ENCODE results near the gene RNF168. TPM values are rescaled to one million over a fixed set of nuclear protein-coding genes. Genes with fewer than 3 reads are reported as not detected.
"Not testable (repeated sequence)": the region's sequence is repeated elsewhere in the genome, so short reads cannot be mapped to it uniquely, and the experiment has no call there.

RNF168 gene
- polyA plus RNA-seq, 3 donors = 14.9 to 18.0 (median 16.4) TPM

GRCh38 chr3:196486263-196486662 is 17.3 kb downstream of the RNF168 start:
- DNase-seq = no peak

GRCh38 chr3:196477678-196478077 is 25.9 kb downstream of the RNF168 start:
- DNase-seq = no peak

GRCh38 chr3:196472286-196472685 is 31.3 kb downstream of the RNF168 start:
- no peak for DNase-seq

- DNase-seq = no peak
Measured at GRCh38 chr3:196471551-196471950, 32.0 kb downstream of the RNF168 start.

GRCh38 chr3:196470182-196470581 is 33.4 kb downstream of the RNF168 start:
- not testable (repeated sequence) for DNase-seq

- DNase-seq = no peak
Measured at GRCh38 chr3:196463804-196464203, 39.8 kb downstream of the RNF168 start.

GRCh38 chr3:196463478-196463756 is 40.2 kb downstream of the RNF168 start:
- DNase-seq = no peak

GRCh38 chr3:196462680-196463477 is 40.7 kb downstream of the RNF168 start:
- not testable (repeated sequence) for DNase-seq

- no peak for DNase-seq
Measured at GRCh38 chr3:196458063-196458462, 45.5 kb downstream of the RNF168 start.

GRCh38 chr3:196457470-196457869 is 46.1 kb downstream of the RNF168 start:
- not testable (repeated sequence) for DNase-seq

GRCh38 chr3:196454935-196455334 is 48.6 kb downstream of the RNF168 start:
- no peak for DNase-seq

- DNase-seq = not testable (repeated sequence)
Measured at GRCh38 chr3:196445391-196445790, 58.2 kb downstream of the RNF168 start.

GRCh38 chr3:196444500-196444894 is 59.1 kb downstream of the RNF168 start:
- DNase-seq = no peak

- no peak for DNase-seq
Measured at GRCh38 chr3:196440696-196441095, 62.9 kb downstream of the RNF168 start.

GRCh38 chr3:196440041-196440537 is 63.5 kb downstream of the RNF168 start:
- no peak for DNase-seq

- DNase-seq = peak; percentile 95
Measured at GRCh38 chr3:196432137-196432879, 71.3 kb downstream of the RNF168 start, which contains the start of gene UBXN7. Gene UBXN7, minus strand, starts transcription at chr3:196432427. Its CDS starts 28 bp downstream, at chr3:196432399.

- DNase-seq = peak; percentile 76
Measured at GRCh38 chr3:196431181-196432136, 72.1 kb downstream of the RNF168 start.

GRCh38 chr3:196428041-196428440 is 75.5 kb downstream of the RNF168 start:
- no peak for DNase-seq

- DNase-seq = not testable (repeated sequence)
Measured at GRCh38 chr3:196424421-196424820, 79.1 kb downstream of the RNF168 start.

- no peak for DNase-seq
Measured at GRCh38 chr3:196423044-196423781, 80.4 kb downstream of the RNF168 start.

GRCh38 chr3:196421668-196422067 is 81.9 kb downstream of the RNF168 start:
- DNase-seq = not testable (repeated sequence)

All from renal pelvis (tissue), 4 donors.